NCI-H2029 treated with DMSO at 0.1 percent for 48 hours (cell line): ENCODE results near the gene ELOVL5.
A peak's percentile ranks its signal among the peaks of the same experiment; 100 is the strongest.
"Not testable (repeated sequence)": the region's sequence is repeated elsewhere in the genome, so short reads cannot be mapped to it uniquely, and the experiment has no call there.

Experiments used
- DNase-seq: peaks from one replicate; lab custom pipeline; 2025; lab: John Stamatoyannopoulos, UW

The ELOVL5 gene

DNA sequence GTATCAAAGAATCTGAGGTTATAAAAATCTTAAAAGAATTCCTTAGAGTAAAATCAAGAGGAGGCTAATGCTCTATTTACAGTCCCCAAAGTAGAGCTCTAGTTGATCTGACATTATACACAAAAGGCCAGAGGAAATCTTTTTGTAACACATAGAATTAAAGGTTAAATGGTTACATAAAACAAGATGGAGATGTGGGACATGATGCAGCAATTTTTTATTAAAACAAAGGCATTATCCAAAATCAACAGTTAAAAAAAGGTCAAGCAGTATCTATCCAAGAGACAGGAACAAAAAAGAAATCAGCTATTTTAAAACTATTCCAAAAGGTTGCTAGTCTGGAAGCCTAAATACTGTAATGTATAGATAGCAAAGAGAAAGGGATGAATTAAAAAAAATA is 20.4 kb downstream of the ELOVL5 start:
- DNase-seq = no peak

GRCh38 chr6:53327017-53327395 is 21.7 kb downstream of the ELOVL5 start:
- DNase-seq = no peak

GRCh38 chr6:53326372-53327016 is 22.3 kb downstream of the ELOVL5 start:
- DNase-seq = no peak

GRCh38 chr6:53325785-53326184 is 23.0 kb downstream of the ELOVL5 start:
- no peak for DNase-seq

DNA sequence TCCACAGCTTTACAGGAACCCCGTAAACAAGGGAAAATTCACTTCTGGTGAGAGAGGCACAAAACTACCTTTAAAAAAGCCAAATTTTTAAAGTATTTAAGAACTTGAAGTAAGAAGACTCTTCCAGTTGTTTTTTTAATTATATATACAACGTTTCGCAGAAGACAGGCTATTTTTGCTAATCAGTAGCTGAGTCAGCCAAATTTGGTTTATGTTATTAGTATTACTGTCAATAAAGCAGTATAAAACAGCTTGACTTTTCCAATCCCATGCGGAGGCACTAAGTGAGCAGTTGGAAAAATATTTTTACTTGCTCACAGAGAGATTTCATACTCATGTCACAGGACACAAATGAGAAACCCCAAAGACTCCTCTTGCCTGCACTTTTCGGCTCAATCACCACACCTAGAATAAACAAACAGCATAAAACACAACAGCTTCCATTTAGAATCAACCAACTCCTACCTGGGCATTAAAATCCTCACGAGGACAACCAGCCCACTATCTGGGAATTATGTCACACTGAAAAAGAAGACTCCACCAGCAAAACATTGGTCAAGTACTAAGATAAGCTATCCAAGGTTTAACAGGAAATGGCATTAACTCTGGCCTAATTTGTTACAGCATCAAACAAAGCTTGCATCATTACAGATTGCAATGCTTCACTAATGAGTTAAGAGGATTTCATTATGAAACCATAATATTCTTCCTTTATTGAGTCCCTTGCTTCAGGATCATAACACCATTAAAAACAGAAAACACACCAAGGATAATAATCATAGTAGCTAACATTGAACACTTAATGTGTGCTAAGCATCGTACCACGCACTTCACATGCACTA is 26.3 kb downstream of the ELOVL5 start:
- DNase-seq = no peak

- no peak for DNase-seq
Observed at GRCh38 chr6:53321701-53322100, 27.0 kb downstream of the ELOVL5 start.

DNA sequence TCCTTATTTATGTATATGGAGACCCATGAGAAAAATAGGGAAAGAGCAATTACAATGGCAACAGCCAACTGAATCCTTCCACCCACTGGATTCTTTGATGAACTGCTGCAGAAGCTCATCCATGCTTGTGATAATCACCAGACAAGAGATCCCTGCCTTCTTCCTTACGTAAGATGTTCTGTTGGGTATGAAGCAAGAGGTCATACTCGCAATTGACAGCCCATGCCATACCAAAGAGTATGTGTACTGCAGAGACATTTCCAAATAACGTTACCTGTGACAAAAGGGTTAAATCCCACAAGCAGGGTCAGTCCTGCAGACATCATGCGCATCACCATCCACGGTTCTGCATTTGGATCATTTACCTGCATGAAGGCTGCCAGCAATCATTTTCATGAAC is 27.8 kb downstream of the ELOVL5 start:
- no peak for DNase-seq

DNA sequence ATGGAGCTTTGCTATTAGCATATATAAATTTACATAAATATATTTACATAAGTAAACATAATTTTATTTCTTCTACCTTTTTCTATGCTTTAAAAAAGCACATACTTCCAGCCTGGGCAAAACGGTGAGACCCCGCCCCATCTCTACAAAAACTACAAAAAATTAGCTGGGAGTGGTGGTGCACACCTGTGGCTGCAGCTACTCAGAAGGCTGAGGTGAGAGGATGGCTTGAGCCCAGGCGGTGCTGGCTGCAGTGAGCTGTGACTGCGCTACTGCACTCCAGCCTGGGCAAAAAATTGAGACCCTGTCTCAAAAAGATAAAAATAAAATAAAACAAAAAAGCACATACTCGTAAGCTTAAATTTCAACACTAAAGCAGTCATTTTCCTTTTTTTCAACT is 30.3 kb downstream of the ELOVL5 start:
- DNase-seq = no peak

DNA sequence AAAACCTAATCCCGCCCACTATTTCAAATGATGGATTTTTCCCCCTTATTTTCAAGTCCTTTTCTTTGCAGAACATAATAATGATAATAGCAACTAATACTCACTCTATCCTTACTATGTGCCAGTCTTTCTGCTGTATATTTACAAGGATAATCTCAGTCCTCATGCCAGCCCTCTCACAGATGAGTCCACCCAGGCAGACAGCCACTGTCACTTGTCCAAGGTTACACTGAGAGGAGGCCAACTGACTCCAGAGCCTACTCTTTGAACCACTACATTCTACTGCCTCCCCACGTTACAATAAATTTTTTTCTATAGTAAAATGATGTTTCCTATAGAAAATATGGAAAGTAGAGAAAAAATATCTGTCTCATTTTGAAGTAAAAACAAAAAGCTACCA is 30.9 kb downstream of the ELOVL5 start:
- DNase-seq = no peak

GRCh38 chr6:53317299-53317698 is 31.5 kb downstream of the ELOVL5 start:
- DNase-seq = not testable (repeated sequence)

GRCh38 chr6:53316142-53316541 is 32.6 kb downstream of the ELOVL5 start:
- DNase-seq = no peak

DNA sequence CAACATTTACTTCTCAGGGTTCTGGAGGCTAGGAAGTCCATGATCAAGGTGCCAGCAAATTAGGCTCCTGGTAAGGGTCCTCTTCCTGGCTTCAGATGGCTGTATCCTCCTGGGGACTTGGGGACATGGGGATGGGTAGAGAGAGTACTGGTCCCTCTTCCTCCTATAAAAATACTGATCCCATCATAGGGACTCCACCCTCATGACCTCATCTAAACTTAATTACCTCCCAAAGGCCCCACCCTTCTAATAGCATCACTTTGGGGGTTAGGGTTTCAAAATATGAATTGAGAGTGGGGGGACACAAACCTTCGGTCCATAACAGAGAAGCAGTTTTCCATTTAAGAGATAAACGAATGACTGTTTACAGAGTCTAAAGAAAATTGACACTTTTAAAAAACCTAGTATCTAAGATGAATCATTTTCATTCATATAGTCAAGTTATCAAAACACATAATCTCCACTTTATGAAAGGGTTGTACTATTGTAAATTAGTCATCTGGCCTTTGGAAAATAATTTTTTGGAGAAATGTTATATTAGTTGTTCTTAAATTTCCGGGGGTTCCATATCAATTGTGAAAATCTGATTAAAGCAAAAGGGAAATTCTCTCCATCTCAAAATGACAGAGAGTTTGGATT is 33.5 kb downstream of the ELOVL5 start:
- DNase-seq = no peak

DNA sequence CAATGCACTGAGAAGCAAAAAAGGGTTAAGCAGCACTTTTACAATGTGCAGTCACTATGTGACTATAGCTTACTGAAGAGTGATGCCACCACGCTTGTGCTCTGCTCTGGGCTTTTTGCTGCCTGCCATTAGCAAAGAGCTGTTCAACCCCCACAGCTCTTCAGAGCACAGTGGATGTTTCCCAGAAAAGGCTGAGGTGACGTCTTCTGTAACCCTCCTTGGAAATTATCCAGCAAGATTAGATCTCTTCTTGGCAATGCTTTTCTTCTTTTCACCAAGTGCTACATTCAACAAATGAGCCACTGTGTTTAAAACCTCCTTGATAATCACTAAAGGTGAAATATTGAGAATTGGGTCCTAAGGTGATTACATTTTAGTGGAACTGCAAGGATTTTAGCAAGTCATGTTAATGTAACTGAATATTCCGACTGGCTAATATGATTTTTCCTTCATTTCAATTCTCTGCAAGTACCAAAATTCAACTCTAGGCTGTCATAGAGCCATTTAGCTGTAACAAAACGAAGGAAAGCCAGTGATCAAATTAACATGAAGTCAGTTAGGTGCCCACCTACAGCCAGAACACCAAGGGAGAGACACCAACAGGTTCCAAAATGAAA is 34.9 kb downstream of the ELOVL5 start:
- no peak for DNase-seq

- DNase-seq = no peak
Observed at GRCh38 chr6:53312355-53312754, 36.4 kb downstream of the ELOVL5 start.

- DNase-seq = no peak
Observed at GRCh38 chr6:53311586-53311935, 37.2 kb downstream of the ELOVL5 start.

DNA sequence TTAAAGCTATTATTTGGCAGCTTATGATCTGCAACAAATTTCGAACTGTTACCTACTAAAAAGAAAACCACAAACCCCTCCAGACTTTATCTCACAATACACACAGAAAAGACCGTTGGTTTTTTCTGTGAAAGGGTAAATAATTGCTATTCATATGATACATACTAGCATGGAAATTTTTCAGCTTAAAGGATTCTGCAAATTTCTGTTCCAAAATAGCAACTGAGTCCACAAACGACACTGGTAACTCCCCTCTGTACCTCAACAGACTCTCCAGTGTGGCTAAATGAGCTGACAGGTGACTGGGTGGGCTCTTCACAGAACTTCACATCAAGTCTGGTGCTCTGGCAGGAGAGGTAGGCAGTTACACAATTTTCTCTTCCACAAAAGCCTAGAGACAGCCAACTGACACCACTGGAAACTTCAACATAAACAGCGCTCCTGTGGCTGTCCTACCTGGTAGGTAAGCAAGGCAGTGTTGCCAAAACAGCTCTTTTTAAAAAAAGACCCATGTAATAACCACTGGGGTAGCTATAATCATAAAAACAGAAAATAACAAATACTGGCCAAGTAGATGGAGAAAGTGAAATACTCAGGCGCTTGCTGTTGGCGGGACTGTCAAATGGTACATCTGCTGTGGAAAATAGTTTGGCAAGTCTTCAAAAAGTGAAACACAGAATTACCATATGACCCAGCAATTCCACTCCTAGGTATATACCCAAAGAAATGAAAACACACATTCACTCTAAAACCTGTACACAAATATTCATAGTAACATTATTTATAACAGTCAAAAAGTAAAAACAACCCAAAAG is 37.8 kb downstream of the ELOVL5 start:
- DNase-seq = no peak

GRCh38 chr6:53309901-53310300 is 38.8 kb downstream of the ELOVL5 start:
- DNase-seq = no peak

- DNase-seq = peak; percentile 80
Observed at GRCh38 chr6:53309059-53309900, 39.5 kb downstream of the ELOVL5 start.

GRCh38 chr6:53306819-53307347 is 41.9 kb downstream of the ELOVL5 start:
- no peak for DNase-seq

- not testable (repeated sequence) for DNase-seq
Observed at GRCh38 chr6:53306217-53306616, 42.5 kb downstream of the ELOVL5 start.
